Nephron (organoid): Measurements from ENCODE around the gene SRMS.

Experiments
- H3K27ac Mint-ChIP-seq, 3 experiments: 2 replicates each; pipeline ENCODE4 v1.8.0; 2020; ENCODE audit warnings: mixed read lengths in 3 of 3, mild to moderate bottlenecking in 2 of 3, moderate library complexity in 1 of 3
- H3K27me3 Mint-ChIP-seq: 2 replicates; pipeline ENCODE4 v1.8.0; 2021; ENCODE audit warnings: low read depth, mild to moderate bottlenecking, moderate library complexity, mixed read lengths
- H3K36me3 Mint-ChIP-seq: 2 replicates; pipeline ENCODE4 v1.8.0; 2020; ENCODE audit warnings: low read depth, mixed read lengths
- H3K4me1 Mint-ChIP-seq: 2 replicates; pipeline ENCODE4 v1.8.0; 2020; ENCODE audit warnings: mixed read lengths
- H3K4me3 Mint-ChIP-seq, 3 experiments: 2 replicates each; pipeline ENCODE4 v1.8.0; 2020; ENCODE audit warnings: mild to moderate bottlenecking in 3 of 3, mixed read lengths in 3 of 3, moderate library complexity in 2 of 3
- H3K9me3 Mint-ChIP-seq: 2 replicates; pipeline ENCODE4 v1.8.0; 2020; ENCODE audit warnings: mixed read lengths
- CTCF ChIP-seq, 3 experiments: fragments of 200-600 bp; sonication (generic); IDR thresholded peaks; one replicate each; pipeline ENCODE4 v1.5.0; 2021; ENCODE audit warnings: antibody characterized with exemption in 3 of 3; ENCODE audit not compliant: unreplicated experiment in 3 of 3

Gene SRMS

DNA sequence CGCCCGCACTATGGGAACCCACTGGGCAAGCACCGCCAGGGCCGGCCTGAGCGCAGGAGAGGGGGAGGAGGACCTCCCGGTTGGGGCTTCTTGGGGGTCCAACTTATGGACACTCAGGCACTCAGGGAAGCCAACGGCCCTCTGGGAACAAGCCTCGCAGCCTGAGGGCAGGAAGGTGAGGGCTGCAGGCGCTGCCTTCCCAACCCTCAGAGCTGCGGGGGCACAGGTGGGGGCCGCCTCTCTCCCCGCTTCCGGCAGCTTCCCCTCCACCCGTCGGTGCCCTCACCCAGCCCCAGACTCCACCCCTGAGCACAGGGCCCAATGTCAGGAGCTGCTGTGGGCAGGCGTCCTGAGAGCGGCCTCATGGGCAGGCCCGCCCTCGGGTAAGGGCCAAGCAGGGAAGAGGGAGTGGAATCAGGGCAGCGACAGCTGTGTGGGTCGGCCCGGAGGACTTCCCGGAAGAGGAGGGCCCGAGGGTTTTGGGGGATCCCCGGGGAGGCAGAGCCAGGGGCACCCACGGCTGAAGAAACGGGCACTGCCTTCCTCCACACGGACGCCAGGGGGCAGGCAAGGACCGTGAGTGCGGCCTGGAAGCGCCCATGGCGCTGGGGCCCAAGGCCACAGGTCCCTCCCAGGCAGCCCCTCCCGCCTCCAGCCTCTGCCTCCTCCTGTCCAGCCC lies 9.9 kb downstream of the SRMS start:
- Mint-ChIP-seq H3K27me3 (no peaks in the 10 kb centered on the region), H3K9me3 (no peaks in the 10 kb centered on the region), H3K4me1 (no peaks in the 10 kb centered on the region), H3K4me3 (peak overlapping the region in 1 of 3 experiments; percentile 45), H3K27ac (no peak overlapping the region), H3K36me3 (no peaks in the 10 kb centered on the region)
- TF ChIP-seq CTCF (IDR thresholded peaks at IDR 0.05; ENCODE audit: unreplicated experiment in 3 of 3) = peak; percentile 94 to 96 (median 95)

DNA sequence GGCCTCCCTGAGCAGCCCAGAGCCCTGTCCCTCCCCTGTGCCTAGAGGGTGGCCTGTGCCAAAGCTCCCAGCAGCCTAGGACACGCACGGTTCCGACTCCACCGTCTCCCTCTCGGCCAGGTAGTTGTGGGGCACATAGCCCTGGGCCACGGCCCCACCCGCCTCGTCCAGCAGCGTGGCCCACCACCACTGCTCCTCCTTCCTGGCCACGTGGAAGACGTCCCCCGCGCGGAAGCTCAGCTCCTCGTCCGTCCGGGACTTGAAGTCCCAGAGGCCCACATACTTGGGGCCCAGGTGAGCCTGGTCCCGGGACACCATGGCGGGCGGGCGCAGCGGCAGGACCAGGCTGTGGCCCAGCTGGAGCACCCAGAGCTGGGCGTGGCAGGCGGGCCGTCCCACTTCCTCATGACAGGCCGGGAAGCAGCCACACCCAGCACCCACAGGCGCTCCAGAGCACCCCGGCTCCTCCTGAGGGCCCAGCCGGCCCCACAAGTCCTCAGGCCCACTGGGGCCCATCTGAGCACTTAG lies 10.5 kb downstream of the SRMS start, which contains the start of gene PTK6:
Gene PTK6, minus strand, starts transcription at position 380 of the 528 bp plus-strand sequence. Its CDS starts 62 bp downstream, at position 318.
- Mint-ChIP-seq H3K36me3 (no peaks in the 10 kb centered on the region), H3K27ac (no peak within 1 kb of the TSS), H3K4me3 (peak within 1 kb of the TSS in 1 of 3 experiments; percentile 45), H3K4me1 (no peaks in the 10 kb centered on the region), H3K9me3 (no peaks in the 10 kb centered on the region), H3K27me3 (no peaks in the 10 kb centered on the region)
- no peak for TF ChIP-seq CTCF (IDR thresholded peaks at IDR 0.05; ENCODE audit: unreplicated experiment in 3 of 3)

GRCh38 chr20:63536241-63536977 lies 11.1 kb downstream of the SRMS start:
- no peak for TF ChIP-seq CTCF (IDR thresholded peaks at IDR 0.05; ENCODE audit: unreplicated experiment in 3 of 3)
- no peak overlapping the region for H3K27ac Mint-ChIP-seq
- no peaks in the 10 kb centered on the region for H3K36me3 Mint-ChIP-seq
- no peak overlapping the region for H3K4me3 Mint-ChIP-seq
- no peaks in the 10 kb centered on the region for H3K4me1 Mint-ChIP-seq
- no peaks in the 10 kb centered on the region for H3K27me3 Mint-ChIP-seq
- no peaks in the 10 kb centered on the region for H3K9me3 Mint-ChIP-seq

GRCh38 chr20:63534831-63535651 lies 12.5 kb downstream of the SRMS start:
- Mint-ChIP-seq H3K27ac (no peak overlapping the region), H3K36me3 (no peaks in the 10 kb centered on the region), H3K4me1 (no peaks in the 10 kb centered on the region), H3K4me3 (no peak overlapping the region), H3K9me3 (no peaks in the 10 kb centered on the region), H3K27me3 (peaks cover 4% of the 10 kb centered on the region)
- TF ChIP-seq CTCF (IDR thresholded peaks at IDR 0.05; ENCODE audit: unreplicated experiment in 3 of 3) = no peak

DNA sequence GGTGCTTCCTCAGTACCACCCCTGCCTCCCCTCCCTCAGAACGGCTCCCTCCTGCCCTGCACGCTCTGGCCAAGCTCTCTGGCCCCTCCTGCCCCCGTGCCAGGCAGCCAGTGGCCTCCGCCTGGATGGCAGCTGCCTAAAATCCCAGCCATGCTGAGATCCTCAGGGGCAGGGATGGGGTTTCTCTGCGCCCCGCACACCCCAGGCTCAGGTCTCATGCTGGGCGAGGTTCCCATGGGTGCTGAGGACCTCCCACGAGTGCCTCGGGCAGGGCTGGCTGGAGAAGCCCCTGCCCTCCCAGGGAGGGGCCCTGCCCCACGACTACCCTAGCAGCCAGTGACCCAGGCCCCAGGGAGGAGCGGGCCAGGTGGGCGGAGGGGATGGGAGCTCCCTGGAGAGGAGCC lies 13.1 kb downstream of the SRMS start:
- peaks cover 4% of the 10 kb centered on the region for H3K27me3 Mint-ChIP-seq
- H3K9me3 Mint-ChIP-seq = no peaks in the 10 kb centered on the region
- no peak for TF ChIP-seq CTCF (IDR thresholded peaks at IDR 0.05; ENCODE audit: unreplicated experiment in 3 of 3)
- no peak overlapping the region for H3K27ac Mint-ChIP-seq
- H3K4me1 Mint-ChIP-seq = no peaks in the 10 kb centered on the region
- H3K36me3 Mint-ChIP-seq = no peaks in the 10 kb centered on the region
- no peak overlapping the region for H3K4me3 Mint-ChIP-seq
